H1 (cell line): Measurements from ENCODE around the gene PCDHGA3. TPM values are rescaled to one million over a fixed set of nuclear protein-coding genes. Genes with fewer than 3 reads are reported as not detected.

Experiments used
- ASH2L ChIP-seq: fragments of 200-600, 300-600 bp; sonication (generic); IDR thresholded peaks from one replicate; pipeline ENCODE4 v1.7.1; 2017; ENCODE audit warnings: low read length
- ATF2 ChIP-seq: IDR thresholded peaks from 2 replicates; pipeline ENCODE4 v1.6.1; 2012; ENCODE audit warnings: low read length, inconsistent platforms
- CBX5 ChIP-seq: fragments of 300-800, 300-1000 bp; sonication (generic); IDR thresholded peaks from 2 replicates; pipeline ENCODE4 v1.7.1; 2016; ENCODE audit warnings: antibody characterized with exemption, low read length, low read depth
- CREB1 ChIP-seq: IDR thresholded peaks from 2 replicates; pipeline ENCODE4 v1.6.1; 2012; ENCODE audit warnings: inconsistent platforms
- GTF2F1 ChIP-seq: IDR thresholded peaks from 2 replicates; pipeline ENCODE4 v1.6.1; 2012; ENCODE audit warnings: low read depth, low read length, improper control_type of control experiment, borderline replicate concordance
- KDM4A ChIP-seq: IDR thresholded peaks from one replicate; pipeline ENCODE4 v1.7.1; 2012; ENCODE audit warnings: low read depth, mild to moderate bottlenecking, moderate library complexity, low read length, inconsistent platforms; ENCODE audit not compliant: severe bottlenecking
- KDM5A ChIP-seq: fragments of 200-600 bp; IDR thresholded peaks from 2 replicates; pipeline ENCODE4 v1.7.1; 2012; ENCODE audit warnings: mild to moderate bottlenecking, low read length, inconsistent platforms, mixed read lengths
- NRF1 ChIP-seq: IDR thresholded peaks from 2 replicates; pipeline ENCODE4 v1.6.1; 2011; ENCODE audit warnings: mild to moderate bottlenecking, low read depth, low read length, improper control_type of control experiment
- POLR2A ChIP-seq, 2 experiments: IDR thresholded peaks; 1 replicate in 1 of 2; 2 replicates in 1 of 2; pipeline ENCODE4 v1.6.1; 2011; ENCODE audit warnings: low read depth in 2 of 2, low read length in 2 of 2, mild to moderate bottlenecking in 2 of 2; ENCODE audit errors: control extremely low read depth in 1 of 2
- POLR2AphosphoS5 ChIP-seq: IDR thresholded peaks from 2 replicates; pipeline ENCODE4 v1.6.1; 2011; ENCODE audit warnings: low read depth, low read length
- SIRT6 ChIP-seq: IDR thresholded peaks from one replicate; pipeline ENCODE4 v1.7.1; 2012; ENCODE audit warnings: low read length, inconsistent platforms
- SP1 ChIP-seq: IDR thresholded peaks from 2 replicates; pipeline ENCODE4 v1.6.1; 2011; ENCODE audit warnings: low read depth, low read length
- SP2 ChIP-seq: IDR thresholded peaks from 2 replicates; pipeline ENCODE4 v1.6.1; 2012; ENCODE audit warnings: mild to moderate bottlenecking, low read length, inconsistent platforms
- SP4 ChIP-seq: IDR thresholded peaks from 2 replicates; pipeline ENCODE4 v1.6.1; 2012; ENCODE audit warnings: low read length, inconsistent platforms
- TAF1 ChIP-seq: IDR thresholded peaks from 2 replicates; pipeline ENCODE4 v1.6.1; 2011; ENCODE audit warnings: mild to moderate bottlenecking, low read depth, low read length
- TAF7 ChIP-seq: optimal IDR thresholded peaks from 2 replicates; pipeline ENCODE3; 2011; ENCODE audit warnings: low read depth, mild to moderate bottlenecking, inconsistent platforms, low read length, moderate library complexity, borderline replicate concordance
- TBP ChIP-seq: IDR thresholded peaks from 2 replicates; pipeline ENCODE4 v1.6.1; 2011; ENCODE audit warnings: low read depth, low read length, improper control_type of control experiment
- USF2 ChIP-seq: IDR thresholded peaks from 2 replicates; pipeline ENCODE4 v1.6.1; 2011; ENCODE audit warnings: low read length, improper control_type of control experiment
- YY1 ChIP-seq: IDR thresholded peaks from 2 replicates; pipeline ENCODE4 v1.6.1; 2011; ENCODE audit warnings: low read depth, mild to moderate bottlenecking, low read length
- ZNF274 ChIP-seq: IDR thresholded peaks from 2 replicates; pipeline ENCODE4 v1.7.0; 2012; ENCODE audit warnings: low read length, borderline replicate concordance; ENCODE audit errors: extremely low read depth
- polyA plus RNA-seq, 7 experiments: library from polyadenylated mRNA; depleted of rRNA in 3 of 7; stranded (reverse) in 5 of 7; unstranded in 2 of 7; fragments of >200 nt in 5 of 7; fragments of 200-250 nt in 2 of 7; gene quantifications; 1 replicate in 5 of 7; 2 replicates in 1 of 7; 4 replicates in 1 of 7; pipeline versions ENCODE4 v1.2.1 to v1.2.3, GENCODE V29; 2011 to 2013; ENCODE audit warnings: missing spikeins in 2 of 7, mixed read lengths in 2 of 7
- total RNA-seq: library from RNA; stranded (reverse); fragmentation: NEBNext Ultra II Directional; extraction: Animal tissue kit (Norgen Biotek cat#: 25700); gene quantifications from 2 replicates; pipeline ENCODE4 v1.2.1, GENCODE V29; 2021
- TF ChIP-seq, protein P1 (sequence below): IDR thresholded peaks from 2 replicates; pipeline ENCODE4 v1.6.1; 2012; ENCODE audit warnings: inconsistent platforms
- TF ChIP-seq, protein P2 (sequence below): IDR thresholded peaks from 2 replicates; pipeline ENCODE4 v1.6.1; 2012; ENCODE audit warnings: inconsistent platforms

The PCDHGA3 gene
- total and polyA plus RNA-seq, 2 of the 8 experiments (the other 6 are each of a cell fraction or from before 2014, with no cell fraction given), result 0.15 to 0.39 TPM

GRCh38 chr5:141320225-141321169 lies 23.1 kb upstream of the PCDHGA3 start, which contains the start of gene TAF7 (continued):
- TF ChIP-seq NRF1 (peak; percentile 83), CREB1 (peak; percentile 80), TBP (peak; percentile 89), TAF1 (peak; percentile 98), POLR2AphosphoS5 (peak; percentile 97), POLR2A (IDR thresholded peaks at IDR 0.05; ENCODE audit: control extremely low read depth in 1 of 2, low read depth in 2 of 2, low read length in 2 of 2) (peak; percentile 95 to 98), GTF2F1 (peak; percentile 92), ZNF274 (no peak), KDM5A (peak; percentile 23; the same call in 1 of the 2 replicates), CBX5 (no peak), SIRT6 (no peak), SP2 (peak; percentile 16; the same call in 1 of the 2 replicates), ATF2 (peak; percentile 5; the same call in 1 of the 2 replicates), USF2 (no peak), KDM4A (peak; percentile 91), TAF7 (peak; percentile 93), SP4 (peak; percentile 72), YY1 (peak; percentile 98), SP1 (0 out of 2 replicates have a peak, but pooled peaks have one; percentile 7), ASH2L (peak; percentile 76)
- TF ChIP-seq, protein P1, sequence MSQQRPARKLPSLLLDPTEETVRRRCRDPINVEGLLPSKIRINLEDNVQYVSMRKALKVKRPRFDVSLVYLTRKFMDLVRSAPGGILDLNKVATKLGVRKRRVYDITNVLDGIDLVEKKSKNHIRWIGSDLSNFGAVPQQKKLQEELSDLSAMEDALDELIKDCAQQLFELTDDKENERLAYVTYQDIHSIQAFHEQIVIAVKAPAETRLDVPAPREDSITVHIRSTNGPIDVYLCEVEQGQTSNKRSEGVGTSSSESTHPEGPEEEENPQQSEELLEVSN, result peak; percentile 45
- TF ChIP-seq, protein P2, sequence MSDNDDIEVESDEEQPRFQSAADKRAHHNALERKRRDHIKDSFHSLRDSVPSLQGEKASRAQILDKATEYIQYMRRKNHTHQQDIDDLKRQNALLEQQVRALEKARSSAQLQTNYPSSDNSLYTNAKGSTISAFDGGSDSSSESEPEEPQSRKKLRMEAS, result peak; percentile 59
